ENCODE results near the gene VCP. TPM values are rescaled to one million over a fixed set of nuclear protein-coding genes. Genes with fewer than 3 reads are reported as not detected.

Gene VCP
- polyA plus RNA-seq, 4 donors = 248 to 268 (median 263) TPM

DNA sequence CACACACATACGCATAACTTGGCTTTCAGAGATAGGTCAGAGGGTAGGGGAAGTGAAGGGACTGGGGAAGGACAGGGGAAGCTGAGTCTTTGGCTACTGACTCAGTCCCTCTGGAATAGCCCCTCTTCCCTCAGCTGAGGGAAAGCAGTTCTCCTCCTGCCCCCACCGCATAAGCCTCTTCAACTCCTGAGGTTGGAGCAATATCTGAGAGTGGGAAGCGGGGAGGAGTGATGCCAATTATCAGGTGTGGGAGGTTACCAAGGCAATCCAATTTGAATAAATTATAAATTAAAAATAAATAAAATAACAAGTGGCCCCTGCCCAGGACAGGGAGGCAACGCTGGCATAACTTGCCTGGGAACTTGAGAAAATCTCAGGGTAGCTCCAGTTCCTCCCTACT lies 32.2 kb upstream of the VCP start:
- no peak for DNase-seq (ENCODE audit: low read depth in 4 of 4, low spot score in 2 of 4)

DNA sequence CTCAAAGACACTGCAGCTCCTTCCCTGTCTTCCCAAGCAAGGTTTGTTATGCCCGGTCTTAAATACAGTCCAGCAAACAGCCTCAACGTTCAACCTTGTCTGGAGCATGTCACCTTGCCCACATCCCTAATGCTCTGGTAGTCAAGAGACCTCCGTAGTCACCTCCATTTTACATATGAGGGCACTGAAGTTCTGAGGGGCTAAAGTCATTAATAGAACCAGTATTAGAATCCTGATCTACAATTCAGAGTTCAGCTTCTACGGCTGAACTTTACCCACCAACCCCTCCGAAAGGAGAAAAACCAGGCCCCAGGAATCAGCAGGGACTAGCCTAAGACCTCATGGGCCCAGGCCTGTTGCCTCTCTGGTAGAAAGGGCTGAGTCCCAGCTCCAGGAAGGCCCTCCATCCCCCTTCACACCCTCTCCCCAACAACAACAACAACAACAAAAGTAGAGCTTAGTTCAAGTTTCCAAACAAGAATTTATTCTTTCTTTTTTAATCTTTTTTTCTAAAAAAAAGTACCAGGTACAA lies 31.3 kb upstream of the VCP start:
- DNase-seq (ENCODE audit: low read depth in 4 of 4, low spot score in 2 of 4) = no peak

DNA sequence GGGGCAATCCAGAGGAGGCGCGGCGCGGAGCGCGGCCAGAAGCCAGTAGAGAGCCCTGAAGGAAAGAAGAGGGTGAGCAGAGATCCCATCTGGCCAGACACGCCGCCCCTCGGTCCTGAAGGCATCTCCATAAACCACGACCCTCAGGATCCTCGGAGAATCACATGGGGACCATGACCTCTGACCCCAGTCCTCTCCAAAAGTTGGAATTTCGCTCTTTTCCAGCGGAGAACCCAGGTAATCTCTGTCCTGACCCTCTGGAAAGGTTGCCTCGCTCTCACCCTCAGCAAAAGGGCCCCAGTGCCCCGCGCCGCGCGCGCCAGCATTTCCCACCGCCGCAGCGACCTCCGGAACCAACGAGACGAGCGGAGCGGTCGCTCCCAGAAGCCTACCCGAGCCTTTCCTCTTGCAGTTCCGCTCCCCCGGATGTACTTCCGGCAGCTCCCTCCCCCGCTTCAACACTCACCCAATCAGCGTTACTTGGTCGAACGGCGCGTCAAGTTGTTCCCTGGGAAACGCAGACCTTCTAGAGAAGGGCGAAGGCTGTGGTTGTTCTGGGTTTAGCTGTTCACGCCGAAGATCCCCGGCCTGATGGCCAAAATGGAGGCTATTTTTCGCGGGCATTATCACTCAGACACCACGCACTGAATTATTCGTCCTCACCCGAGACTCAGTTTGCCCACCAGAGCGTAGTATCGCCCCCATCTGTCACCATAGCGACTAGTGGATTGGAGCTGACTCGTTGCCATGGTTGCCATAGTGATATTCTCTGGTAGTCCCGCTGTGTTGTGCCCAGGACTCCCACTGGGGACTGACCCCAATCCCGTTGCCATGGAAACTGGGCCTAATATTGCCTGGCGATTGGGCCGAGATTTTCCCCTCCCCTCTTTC lies 30.6 kb upstream of the VCP start, which contains the start of gene STOML2:
Gene STOML2 (minus strand): TSS at position 363 of the 891 bp plus-strand sequence. CDS start 37 bp downstream, at position 326.
- peak in 3 of 4 donors; percentile 78 to 92 (median 87) for DNase-seq (ENCODE audit: low read depth in 4 of 4, low spot score in 2 of 4)

DNA sequence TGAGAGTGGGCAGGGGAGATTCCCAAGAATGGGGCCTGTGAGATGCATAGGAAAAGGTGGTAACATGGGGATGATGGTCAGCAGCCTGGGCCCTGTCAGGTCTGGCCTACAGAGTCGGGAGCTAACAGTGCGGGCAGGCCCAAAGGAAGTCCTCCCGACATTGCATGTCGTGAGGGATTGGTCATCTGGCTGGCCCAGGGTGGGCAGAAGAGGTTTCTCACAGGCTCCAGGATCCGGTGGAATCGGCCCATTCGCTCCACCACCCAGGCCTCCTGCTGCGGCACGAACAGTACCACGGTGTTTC lies 30.0 kb upstream of the VCP start:
- DNase-seq (ENCODE audit: low read depth in 4 of 4, low spot score in 2 of 4) = no peak

DNA sequence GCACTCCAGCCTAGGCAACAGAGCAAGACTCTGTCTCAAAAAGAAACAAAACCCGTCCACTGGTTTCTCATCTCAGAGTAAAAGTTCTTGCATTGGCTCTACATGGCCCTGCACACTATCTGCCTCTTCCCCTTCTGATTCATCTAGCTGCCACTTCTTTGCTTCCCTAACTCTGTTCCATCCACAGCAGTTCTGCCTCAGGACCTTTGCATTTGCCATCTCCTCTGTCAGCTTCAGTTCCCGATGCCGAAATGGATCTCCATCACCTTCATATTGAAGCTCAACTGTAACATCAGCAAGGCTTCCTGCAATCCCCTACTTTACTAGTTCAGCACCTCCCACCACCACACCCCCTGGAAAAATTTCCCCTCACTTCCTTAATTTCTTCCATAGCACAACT lies 25.1 kb upstream of the VCP start:
- no peak for DNase-seq (ENCODE audit: low read depth in 4 of 4, low spot score in 2 of 4)

GRCh38 chr9:35096035-35096849 lies 23.8 kb upstream of the VCP start, which contains the start of gene PIGO:
PIGO (minus strand) TSS chr9:35096591; CDS start chr9:35095565, 1,026 bp downstream.
- DNase-seq (ENCODE audit: low read depth in 4 of 4, low spot score in 2 of 4) = peak in 1 of 4 donors; percentile 69

DNA sequence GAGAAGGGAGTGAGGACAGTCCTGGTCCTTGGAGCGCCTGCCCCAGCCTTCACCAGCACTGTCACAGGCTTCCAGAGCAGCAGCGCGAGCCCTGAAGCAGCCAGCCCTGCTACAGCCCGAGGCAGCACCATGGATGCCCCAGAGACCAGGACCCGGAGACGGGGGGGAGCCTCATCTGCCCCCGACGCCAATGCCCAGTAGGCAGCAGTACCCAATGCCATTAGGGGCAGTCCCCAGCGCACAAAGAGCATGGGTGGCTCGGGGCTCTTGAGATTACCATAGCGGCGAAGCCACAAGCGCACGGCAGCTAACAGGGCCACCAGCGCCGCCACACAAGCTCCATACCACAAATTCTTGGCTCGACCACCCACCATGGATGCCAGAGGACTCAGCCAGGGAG lies 19.1 kb upstream of the VCP start:
- no peak for DNase-seq (ENCODE audit: low read depth in 4 of 4, low spot score in 2 of 4)

DNA sequence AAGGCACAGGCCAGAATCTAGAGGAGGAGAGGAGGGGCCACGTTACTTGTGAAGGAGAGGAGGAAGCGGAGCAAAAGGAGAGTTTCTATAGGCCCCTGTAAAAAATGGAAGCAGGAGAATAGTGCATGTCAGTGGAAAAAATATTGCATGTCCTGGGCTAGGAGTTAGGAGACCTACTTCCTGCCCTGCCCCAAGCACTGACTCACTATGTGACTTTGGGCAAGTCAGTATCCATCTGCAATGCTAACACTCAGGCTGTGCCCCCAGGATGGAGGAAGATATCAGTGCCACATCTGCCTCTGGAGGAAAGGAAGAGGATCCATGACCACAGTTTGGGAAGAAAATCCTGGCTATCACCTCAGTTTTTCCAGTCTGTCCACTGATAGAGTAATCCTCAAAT lies 17.0 kb upstream of the VCP start:
- no peak for DNase-seq (ENCODE audit: low read depth in 4 of 4, low spot score in 2 of 4)

DNA sequence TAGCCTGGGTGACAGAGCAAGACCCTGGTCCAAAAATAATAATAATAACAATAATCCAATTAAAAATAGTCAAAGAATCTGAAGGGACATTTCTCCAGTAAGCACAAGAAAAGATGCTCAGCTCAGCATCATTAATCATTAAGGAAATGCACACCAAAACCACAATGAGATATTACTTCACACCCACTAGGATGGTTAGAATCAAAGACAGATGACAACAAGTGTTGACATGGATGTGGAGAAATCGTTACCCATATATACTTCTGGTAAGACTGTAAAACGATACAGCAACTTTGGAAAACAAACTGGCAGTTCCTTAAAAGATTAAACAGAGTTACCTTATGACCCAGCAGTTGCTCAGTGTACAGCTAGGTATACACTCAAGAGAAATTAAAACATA lies 12.7 kb upstream of the VCP start:
- no peak for DNase-seq (ENCODE audit: low read depth in 4 of 4, low spot score in 2 of 4)

DNA sequence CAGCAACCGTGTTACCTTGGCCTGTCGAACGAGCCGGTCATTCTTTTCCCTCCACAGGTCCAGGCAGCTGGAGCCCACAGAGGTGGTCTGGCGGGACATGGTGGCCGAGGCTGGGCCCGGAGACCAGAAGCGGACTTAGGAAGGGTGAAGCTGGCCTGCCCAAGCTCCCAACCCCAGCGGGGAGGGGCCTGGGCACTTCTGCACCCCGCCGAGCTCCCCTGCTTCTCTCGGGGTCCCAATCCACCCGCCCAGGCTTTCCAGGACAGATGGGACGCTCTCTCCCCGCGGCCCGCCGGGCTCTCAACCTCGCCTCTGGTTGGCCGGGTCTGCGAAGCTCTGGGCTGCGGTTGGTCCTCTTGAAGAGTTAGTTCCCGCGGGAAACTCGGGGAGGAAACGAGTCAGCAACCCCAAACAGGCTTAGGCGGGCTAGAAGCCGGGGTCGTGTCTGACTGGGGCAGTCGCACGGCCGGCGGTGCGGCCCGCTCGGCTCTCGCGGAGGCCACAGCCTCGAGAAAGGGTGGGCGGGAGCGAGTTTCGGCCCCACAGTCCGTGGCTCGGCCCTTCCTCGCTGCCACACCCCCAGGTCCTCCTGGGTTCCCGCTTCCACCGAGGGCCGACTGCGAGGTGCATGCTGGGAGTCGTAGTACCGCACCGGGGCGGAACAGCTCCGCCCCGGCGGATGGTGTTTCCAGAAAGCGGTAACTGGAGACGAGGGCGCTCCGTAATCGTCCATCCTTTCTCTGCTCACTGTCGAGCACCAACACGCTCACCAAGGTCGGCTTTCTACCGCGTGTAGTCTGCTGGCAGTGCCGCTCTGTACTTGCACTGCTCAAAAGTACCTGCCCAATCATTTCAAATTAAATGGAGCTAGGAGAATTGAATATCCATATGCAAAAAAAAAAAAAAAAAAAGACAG lies 7.3 kb upstream of the VCP start, which contains the start of gene FANCG:
Gene FANCG (minus strand): TSS at position 517 of the 916 bp plus-strand sequence. CDS start 418 bp downstream, at position 99.
- peak; percentile 80 to 91 (median 90) for DNase-seq (ENCODE audit: low read depth in 4 of 4, low spot score in 2 of 4)

GRCh38 chr9:35079041-35079425 lies 6.6 kb upstream of the VCP start:
- DNase-seq (ENCODE audit: low read depth in 4 of 4, low spot score in 2 of 4) = no peak

DNA sequence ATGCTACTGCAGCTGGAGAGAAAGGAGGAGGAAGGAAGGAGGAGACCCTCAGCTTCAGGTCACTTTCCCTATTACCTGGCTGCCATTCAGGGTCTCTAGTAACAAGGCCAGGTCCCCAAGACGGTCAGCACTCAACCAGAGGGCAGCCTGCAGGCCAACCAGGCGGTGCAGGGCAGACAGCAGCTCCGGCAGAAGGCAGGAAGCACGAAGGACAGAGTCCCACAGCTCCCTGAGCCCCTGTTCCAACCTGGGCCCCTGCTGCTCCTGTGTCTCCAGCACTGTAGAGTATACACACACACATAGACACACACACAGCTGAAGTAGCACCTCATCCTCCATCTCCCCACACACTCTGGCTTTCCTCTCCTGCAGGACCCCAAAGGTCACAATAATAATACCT lies 5.6 kb upstream of the VCP start:
- no peak for DNase-seq (ENCODE audit: low read depth in 4 of 4, low spot score in 2 of 4)

GRCh38 chr9:35076848-35077247 lies 4.4 kb upstream of the VCP start:
- DNase-seq (ENCODE audit: low read depth in 4 of 4, low spot score in 2 of 4) = no peak

GRCh38 chr9:35075358-35075757 lies 2.9 kb upstream of the VCP start:
- no peak for DNase-seq (ENCODE audit: low read depth in 4 of 4, low spot score in 2 of 4)

DNA sequence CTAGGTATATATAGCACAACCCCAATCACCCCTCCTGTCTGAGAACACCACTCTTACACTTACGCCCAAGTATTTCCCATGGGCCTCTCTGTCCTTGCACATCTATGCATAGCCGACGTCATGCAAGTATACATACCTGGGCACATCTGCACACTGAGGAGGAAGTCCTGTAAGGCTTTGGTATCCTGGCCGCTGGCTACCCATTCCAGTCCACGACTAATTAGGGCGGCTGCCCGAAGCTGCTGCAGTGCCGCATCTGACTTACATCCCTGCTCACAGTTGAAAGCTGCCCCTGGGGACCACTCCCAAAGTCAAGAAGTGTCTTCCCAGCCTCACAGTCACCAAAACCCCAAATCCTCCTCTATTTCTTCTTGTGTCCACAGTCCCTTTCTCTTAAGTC lies 2.4 kb upstream of the VCP start:
- DNase-seq (ENCODE audit: low read depth in 4 of 4, low spot score in 2 of 4) = no peak

GRCh38 chr9:35074141-35074540 lies 1.7 kb upstream of the VCP start:
- no peak for DNase-seq (ENCODE audit: low read depth in 4 of 4, low spot score in 2 of 4)

GRCh38 chr9:35073279-35073612 lies 821 bp upstream of the VCP start:
- no peak for DNase-seq (ENCODE audit: low read depth in 4 of 4, low spot score in 2 of 4)

DNA sequence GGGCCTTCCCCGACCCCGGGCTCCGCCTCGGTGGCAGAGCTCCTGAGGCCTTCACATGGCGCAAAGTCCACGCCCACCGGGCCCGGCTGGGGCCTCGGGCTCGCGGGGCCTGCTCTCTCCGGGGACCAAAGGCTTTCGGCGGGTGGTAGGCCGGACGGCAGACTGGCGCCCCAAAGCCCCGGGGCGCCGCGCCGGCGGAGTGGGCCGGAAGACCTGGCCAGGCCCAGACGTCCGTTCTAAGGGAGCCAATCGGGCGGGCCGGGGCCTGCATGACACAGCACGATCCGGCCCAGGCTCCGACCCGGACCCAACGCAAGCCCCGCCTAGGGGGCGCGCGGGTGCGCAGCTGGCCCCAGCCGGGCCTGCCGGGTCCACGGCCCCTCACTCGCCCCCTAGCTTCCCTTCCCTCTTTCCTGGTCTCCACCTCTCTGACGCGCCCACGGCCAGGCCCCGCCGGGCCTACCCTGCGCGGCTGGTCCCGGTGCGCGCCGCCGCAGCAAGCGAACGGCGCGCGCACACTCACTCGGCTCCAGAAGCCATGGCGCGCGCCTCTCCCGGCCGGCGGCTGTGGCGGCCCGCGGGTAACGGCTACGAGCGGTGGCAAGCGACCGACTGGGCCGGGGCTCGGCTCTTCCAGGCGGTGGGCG lies 488 bp downstream of the VCP start:
- peak; percentile 71 to 75 (median 72) for DNase-seq (ENCODE audit: low read depth in 4 of 4, low spot score in 2 of 4)

GRCh38 chr9:35070823-35071813 lies 1.3 kb downstream of the VCP start:
- no peak for DNase-seq (ENCODE audit: low read depth in 4 of 4, low spot score in 2 of 4)
